OCI-LY7 (cell line): ENCODE results near the gene TPRA1. TPM values are rescaled to one million over a fixed set of nuclear protein-coding genes. Genes with fewer than 3 reads are reported as not detected.

Experiments
- BruUV-seq: library from RNA; stranded (reverse); fragments of 400-500 nt; replicated peaks from 2 replicates; lab custom pipeline; 2021; lab: Mats Ljungman, UMichigan
- CTCF ChIA-PET: fragments of 300-600 bp; sonication (Branson Sonifier 250); formaldehyde crosslinking; loops from one replicate; lab custom pipeline; 2022; ENCODE audit warnings: antibody characterized with exemption; ENCODE audit not compliant: unreplicated experiment; lab: Charles Lee
- POLR2A ChIA-PET: fragments of 300-600 bp; sonication (Branson Sonifier 250); formaldehyde crosslinking; loops from one replicate; lab custom pipeline; 2022; ENCODE audit warnings: antibody characterized with exemption; lab: Charles Lee
- DNase-seq: peaks from one replicate; pipeline ENCODE4 v3.0.0-alpha.2; 2015; ENCODE audit warnings: low spot score
- H2AFZ ChIP-seq: fragments of 200-600 bp; sonication (generic), shearing (Covaris generic); 2 replicates; pipeline ENCODE4 v1.6.1; 2014; ENCODE audit warnings: mild to moderate bottlenecking, antibody characterized with exemption, low read length, moderate library complexity
- H3K27ac ChIP-seq: fragments of 200-600 bp; sonication (generic); 2 replicates; pipeline ENCODE4 v1.5.1; 2014; ENCODE audit warnings: mixed run types, low read depth, mild to moderate bottlenecking, moderate library complexity, low read length, inconsistent platforms; ENCODE audit not compliant: poor library complexity, severe bottlenecking
- H3K36me3 ChIP-seq: fragments of 200-600 bp; sonication (generic); 2 replicates; pipeline ENCODE4 v1.6.1; 2014; ENCODE audit warnings: mild to moderate bottlenecking, antibody characterized with exemption, low read length, moderate library complexity, mixed read lengths; ENCODE audit not compliant: insufficient read depth
- H3K4me1 ChIP-seq: fragments of 200-600 bp; sonication (generic); 2 replicates; pipeline ENCODE4 v1.5.1; 2014; ENCODE audit warnings: mild to moderate bottlenecking, low read length; ENCODE audit not compliant: insufficient read depth, poor library complexity, severe bottlenecking
- H3K4me2 ChIP-seq: fragments of 200-600 bp; sonication (generic); 2 replicates; pipeline ENCODE4 v1.6.1; 2014; ENCODE audit warnings: mild to moderate bottlenecking, low read length
- H3K4me3 ChIP-seq: fragments of 200-600 bp; sonication (generic); 2 replicates; pipeline ENCODE4 v1.5.1; 2014; ENCODE audit warnings: mild to moderate bottlenecking, low read depth, low read length; ENCODE audit not compliant: poor library complexity, severe bottlenecking
- H3K79me2 ChIP-seq: fragments of 200-600 bp; sonication (generic); 2 replicates; pipeline ENCODE4 v1.6.1; 2016; ENCODE audit warnings: low read depth, mild to moderate bottlenecking, low read length, moderate library complexity, mixed read lengths; ENCODE audit not compliant: insufficient read depth
- H3K9me2 ChIP-seq: fragments of 200-600 bp; sonication (generic); 2 replicates; pipeline ENCODE4 v1.6.1; 2016; ENCODE audit warnings: mild to moderate bottlenecking, low read length, mixed read lengths; ENCODE audit not compliant: insufficient read depth
- H3K9me3 ChIP-seq: fragments of 200-600 bp; sonication (generic); 2 replicates; pipeline ENCODE4 v1.6.1; 2014; ENCODE audit warnings: mild to moderate bottlenecking, mixed run types, low read length, mixed read lengths
- H4K20me1 ChIP-seq: fragments of 200-600 bp; sonication (generic); 2 replicates; pipeline ENCODE4 v1.6.1; 2014; ENCODE audit warnings: mild to moderate bottlenecking, antibody characterized with exemption, low read length, moderate library complexity, mixed read lengths; ENCODE audit not compliant: insufficient read depth
- EZH2phosphoT487 ChIP-seq: fragments of 200-600 bp; sonication (generic); IDR thresholded peaks from 2 replicates; pipeline ENCODE4 v1.6.1; 2018; ENCODE audit warnings: low read depth, borderline replicate concordance, mild to moderate bottlenecking, mixed run types, antibody characterized with exemption, low read length, moderate library complexity, mixed read lengths
- intact Hi-C: fragments of 100-400 bp; cut with micrococcal nuclease; formaldehyde crosslinking; loops from one replicate; pipeline ENCODE4 v1.10.0; 2022; ENCODE audit not compliant: unreplicated experiment
- total RNA-seq, 2 experiments: library from RNA; depleted of rRNA in 1 of 2; stranded (reverse); fragments of >200 nt in 1 of 2; shearing (Covaris generic) in 1 of 2; gene quantifications; 2 replicates each; pipeline ENCODE4 v1.2.3, GENCODE V29; 2014 to 2022
- TF ChIP-seq, protein P1 (sequence below): fragments of 200-600 bp; sonication (generic); conservative IDR thresholded peaks from 2 replicates; pipeline ENCODE4 v1.5.1; 2014; ENCODE audit warnings: mild to moderate bottlenecking, antibody characterized with exemption, low read length, moderate library complexity, mixed read lengths

TPRA1 gene
- total RNA-seq, 2 experiments from 2014 or later = 32.3 to 51.4 TPM

DNA sequence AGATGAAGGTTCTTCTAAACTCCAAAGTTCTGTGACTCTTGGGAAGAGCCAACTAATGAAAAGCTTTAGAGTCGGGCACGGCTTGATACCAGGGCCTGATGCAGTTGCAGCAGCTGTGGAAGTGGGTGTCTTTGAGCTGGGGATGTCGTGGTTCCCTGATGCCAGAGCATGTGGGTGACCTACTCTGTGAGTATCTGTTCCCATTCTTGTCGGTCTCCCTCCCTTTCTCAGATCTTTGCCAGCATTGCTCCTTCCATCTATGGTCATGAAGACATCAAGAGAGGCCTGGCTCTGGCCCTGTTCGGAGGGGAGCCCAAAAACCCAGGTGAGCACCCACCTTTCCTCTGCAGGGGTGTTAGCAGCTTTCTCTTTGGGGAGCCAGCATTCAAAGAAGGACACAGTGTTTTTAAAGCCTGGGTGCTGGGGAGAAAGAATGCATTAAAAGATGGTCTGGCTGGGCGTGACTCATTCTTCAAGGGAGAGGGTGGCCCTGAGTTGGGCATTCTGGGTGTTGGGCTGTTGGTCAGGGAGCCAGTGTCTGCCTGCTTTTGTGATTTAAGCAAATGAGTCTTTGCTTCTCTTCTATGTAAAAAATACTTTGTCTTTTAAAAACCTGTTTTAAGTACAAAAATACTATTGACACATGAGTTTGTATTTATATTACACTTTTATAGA is 25.2 kb upstream of the TPRA1 start:
- intact Hi-C loops = no loop called here
- Histone ChIP-seq H3K9me3 (no peaks in the 10 kb centered on the region), H3K4me2 (no peak overlapping the region), H3K9me2 (no peaks in the 10 kb centered on the region), H3K27ac (no peak overlapping the region), H3K4me3 (no peak overlapping the region), H4K20me1 (peaks cover 6% of the 10 kb centered on the region; the same call in 1 of the 2 replicates), H3K4me1 (no peaks in the 10 kb centered on the region), H3K79me2 (peaks cover 6% of the 10 kb centered on the region; the same call in 1 of the 2 replicates), H2AFZ (no peak overlapping the region), H3K36me3 (peaks cover 94% of the 10 kb centered on the region)
- BruUV-seq = no TSS peak
- ChIA-PET POLR2A (interaction anchor here (1.3 kb wide), 1 partner anchor 17 kb away, joined by 3 read pairs; no protein-coding TSS in a partner anchor), CTCF (no interaction called here)
- TF ChIP-seq, protein P1, sequence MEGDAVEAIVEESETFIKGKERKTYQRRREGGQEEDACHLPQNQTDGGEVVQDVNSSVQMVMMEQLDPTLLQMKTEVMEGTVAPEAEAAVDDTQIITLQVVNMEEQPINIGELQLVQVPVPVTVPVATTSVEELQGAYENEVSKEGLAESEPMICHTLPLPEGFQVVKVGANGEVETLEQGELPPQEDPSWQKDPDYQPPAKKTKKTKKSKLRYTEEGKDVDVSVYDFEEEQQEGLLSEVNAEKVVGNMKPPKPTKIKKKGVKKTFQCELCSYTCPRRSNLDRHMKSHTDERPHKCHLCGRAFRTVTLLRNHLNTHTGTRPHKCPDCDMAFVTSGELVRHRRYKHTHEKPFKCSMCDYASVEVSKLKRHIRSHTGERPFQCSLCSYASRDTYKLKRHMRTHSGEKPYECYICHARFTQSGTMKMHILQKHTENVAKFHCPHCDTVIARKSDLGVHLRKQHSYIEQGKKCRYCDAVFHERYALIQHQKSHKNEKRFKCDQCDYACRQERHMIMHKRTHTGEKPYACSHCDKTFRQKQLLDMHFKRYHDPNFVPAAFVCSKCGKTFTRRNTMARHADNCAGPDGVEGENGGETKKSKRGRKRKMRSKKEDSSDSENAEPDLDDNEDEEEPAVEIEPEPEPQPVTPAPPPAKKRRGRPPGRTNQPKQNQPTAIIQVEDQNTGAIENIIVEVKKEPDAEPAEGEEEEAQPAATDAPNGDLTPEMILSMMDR = no peak
- no peak for TF ChIP-seq EZH2phosphoT487
- no peak for DNase-seq

DNA sequence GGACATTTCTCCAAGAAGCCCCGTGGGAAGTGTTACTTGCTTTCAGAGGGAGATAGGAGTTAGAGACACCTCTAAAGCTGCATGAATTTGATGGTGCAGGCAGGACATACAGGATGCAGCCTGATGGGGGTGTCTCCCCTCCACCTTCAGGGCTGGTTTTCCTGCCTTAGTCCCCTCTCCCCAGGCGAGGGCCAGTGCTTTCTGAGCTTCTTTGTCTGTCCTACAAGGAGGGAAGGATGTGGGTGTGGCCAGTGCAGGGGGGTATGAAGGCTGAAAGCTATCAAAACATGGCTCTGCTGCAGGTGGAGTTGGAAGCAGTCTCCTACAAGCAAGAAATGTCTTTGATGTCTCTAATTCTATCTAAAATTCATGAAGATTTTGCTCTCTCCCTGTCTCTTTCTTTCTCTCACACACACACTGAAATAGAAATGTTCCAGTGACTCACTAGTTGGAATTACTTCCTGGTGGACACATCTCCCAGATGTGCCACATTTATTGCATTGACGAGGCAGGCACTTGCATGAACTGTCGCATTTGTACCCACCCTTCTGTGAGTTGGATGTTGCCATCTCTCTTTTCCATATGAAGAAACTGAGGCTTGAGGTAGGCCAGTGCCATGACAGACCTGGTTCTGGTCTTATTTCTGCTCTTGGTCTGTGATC is 24.5 kb upstream of the TPRA1 start:
- ChIA-PET CTCF (no interaction called here), POLR2A (interaction anchor here (1.3 kb wide), 1 partner anchor 16 kb away, joined by 3 read pairs; no protein-coding TSS in a partner anchor)
- BruUV-seq = no TSS peak
- no peak overlapping the region for H3K4me3 ChIP-seq
- DNase-seq = no peak
- no peak overlapping the region for H2AFZ ChIP-seq
- H3K4me2 ChIP-seq = no peak overlapping the region
- intact Hi-C loops = no loop called here
- no peak overlapping the region for H3K27ac ChIP-seq
- no peaks in the 10 kb centered on the region for H3K9me2 ChIP-seq
- TF ChIP-seq EZH2phosphoT487 = no peak
- TF ChIP-seq, protein P1 = no peak
- no peaks in the 10 kb centered on the region for H3K4me1 ChIP-seq
- peaks cover 94% of the 10 kb centered on the region for H3K36me3 ChIP-seq
- no peaks in the 10 kb centered on the region for H3K9me3 ChIP-seq
- H3K79me2 ChIP-seq = peaks cover 6% of the 10 kb centered on the region; the same call in 1 of the 2 replicates
- H4K20me1 ChIP-seq = peaks cover 11% of the 10 kb centered on the region; the same call in 1 of the 2 replicates

DNA sequence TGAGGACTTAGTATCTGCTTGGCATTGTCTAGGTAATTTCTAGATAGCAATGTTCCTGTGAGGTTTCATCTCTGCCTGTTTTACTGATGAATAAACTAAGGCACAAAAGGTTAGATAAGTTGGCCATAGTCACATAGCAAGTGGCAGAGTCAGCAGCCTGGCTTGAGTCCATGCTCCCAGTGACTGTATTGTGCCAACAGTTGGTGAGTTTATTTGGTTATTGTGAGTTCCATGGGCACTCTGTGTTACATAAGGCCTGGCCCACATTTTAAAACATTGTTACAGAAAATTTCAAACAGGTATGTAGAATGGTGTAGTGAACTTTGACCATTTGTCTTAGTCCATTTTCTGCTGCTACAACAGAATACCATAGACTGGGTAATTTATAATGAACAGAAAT is 22.9 kb upstream of the TPRA1 start:
- H3K27ac ChIP-seq = no peak overlapping the region
- peaks cover 16% of the 10 kb centered on the region for H4K20me1 ChIP-seq
- H3K79me2 ChIP-seq = peaks cover 6% of the 10 kb centered on the region; the same call in 1 of the 2 replicates
- intact Hi-C loops = no loop called here
- H2AFZ ChIP-seq = no peak overlapping the region
- DNase-seq = no peak
- peaks cover 97% of the 10 kb centered on the region for H3K36me3 ChIP-seq
- BruUV-seq = no TSS peak
- ChIA-PET POLR2A (no interaction called here), CTCF (no interaction called here)
- H3K9me2 ChIP-seq = no peaks in the 10 kb centered on the region
- peaks cover 4% of the 10 kb centered on the region for H3K4me1 ChIP-seq
- no peaks in the 10 kb centered on the region for H3K9me3 ChIP-seq
- no peak overlapping the region for H3K4me3 ChIP-seq
- TF ChIP-seq, protein P1 = no peak
- TF ChIP-seq EZH2phosphoT487 = no peak
- H3K4me2 ChIP-seq = no peak overlapping the region
